LNCAP (cell line): ENCODE data around the gene SORCS3.

Source experiments
- CTCF ChIP-seq: fragments of 450-650 bp; IDR thresholded peaks from 2 replicates; pipeline ENCODE4 v1.5.1; 2017; ENCODE audit warnings: mild to moderate bottlenecking

SORCS3 gene

DNA sequence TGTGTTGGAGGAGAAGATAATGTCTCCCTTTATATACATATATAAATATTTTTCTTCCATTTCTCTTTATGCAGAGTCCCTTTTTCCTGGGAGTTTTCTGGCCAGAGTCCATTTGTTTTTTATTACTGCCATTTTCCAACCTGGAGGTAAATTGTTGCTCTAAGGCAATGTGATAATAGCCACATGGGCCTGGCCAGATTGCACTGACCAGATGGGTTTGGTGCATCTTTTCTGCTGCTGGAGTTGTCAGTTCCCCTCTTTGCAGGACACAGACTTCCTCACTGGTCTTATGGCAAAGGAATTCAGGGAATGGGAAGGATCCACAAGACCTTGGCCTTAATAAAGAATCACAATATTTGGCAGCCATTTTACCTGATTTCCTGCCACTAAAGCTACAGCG is 254.9 kb downstream of the SORCS3 start:
- no peak for TF ChIP-seq CTCF

- TF ChIP-seq CTCF, result no peak
Measured at GRCh38 chr10:104897696-104898095, 256.6 kb downstream of the SORCS3 start.

DNA sequence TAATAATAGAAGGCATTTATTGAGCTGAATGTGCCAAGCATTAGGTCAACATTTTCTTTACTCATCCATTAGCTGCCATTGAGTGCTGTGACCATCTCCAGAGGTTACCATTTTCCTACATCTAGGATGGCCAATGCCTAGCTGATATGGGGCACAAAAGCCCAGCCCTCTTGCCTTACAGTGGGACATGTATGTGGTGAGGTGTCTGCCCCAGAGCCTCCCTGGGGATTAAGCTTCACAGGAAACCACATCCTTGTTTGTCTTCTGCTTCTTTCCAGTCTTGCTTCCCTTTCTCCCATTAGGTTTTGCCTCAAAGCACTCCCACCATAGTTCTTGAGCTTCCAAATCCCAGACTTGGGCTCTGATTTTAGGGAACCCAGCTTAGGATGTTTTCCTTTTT is 258.7 kb downstream of the SORCS3 start:
- no peak for TF ChIP-seq CTCF

GRCh38 chr10:104903433-104903832 is 262.3 kb downstream of the SORCS3 start:
- no peak for TF ChIP-seq CTCF

DNA sequence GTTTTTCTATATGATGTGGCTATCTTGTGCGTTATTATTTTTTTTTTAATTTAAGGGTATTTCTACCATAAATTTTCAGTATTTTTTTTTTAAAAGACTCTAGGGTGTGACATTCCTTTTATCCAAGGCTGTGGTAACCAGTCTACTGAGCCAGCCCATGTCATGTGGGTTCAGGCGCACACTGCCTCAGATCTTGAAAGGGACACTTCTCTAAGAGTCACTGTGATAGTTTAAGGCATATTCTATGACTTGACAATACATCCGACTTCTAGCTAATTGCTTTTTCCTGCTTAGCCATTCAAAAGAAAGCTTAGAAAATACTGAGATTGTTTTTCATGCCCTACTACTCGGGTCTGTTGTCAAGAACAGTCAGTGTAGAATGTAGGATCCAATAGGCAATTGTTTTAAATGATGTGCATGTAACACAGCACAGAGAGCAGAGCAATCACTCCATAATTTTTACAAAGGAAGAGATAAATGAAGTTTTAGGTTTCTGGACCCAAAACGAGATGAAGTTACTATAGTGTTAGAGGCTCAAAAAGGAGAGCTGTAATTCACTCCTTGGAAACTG is 263.7 kb downstream of the SORCS3 start:
- no peak for TF ChIP-seq CTCF

GRCh38 chr10:104906112-104906511 is 265.0 kb downstream of the SORCS3 start:
- no peak for TF ChIP-seq CTCF

- no peak for TF ChIP-seq CTCF
Measured at GRCh38 chr10:104907521-104907920, 266.4 kb downstream of the SORCS3 start.

DNA sequence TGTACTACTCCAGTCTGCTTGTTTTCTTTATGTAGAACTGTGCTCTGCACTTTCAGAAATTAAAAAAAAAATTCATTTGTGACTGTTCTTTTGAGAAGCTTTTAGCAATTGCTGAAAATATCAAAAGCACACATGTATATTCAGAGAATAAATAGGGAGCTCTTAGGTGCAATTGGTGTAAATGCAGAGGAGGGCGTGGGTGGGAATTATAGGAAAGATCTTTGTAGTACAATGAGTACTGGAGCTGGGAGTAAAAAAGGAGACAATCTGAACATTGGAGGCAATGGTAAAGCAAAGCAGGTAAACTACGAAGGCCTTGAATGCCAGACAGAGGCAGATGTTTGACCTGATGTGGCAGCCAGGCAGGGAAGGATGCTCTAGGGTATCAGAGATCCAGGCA is 267.5 kb downstream of the SORCS3 start:
- no peak for TF ChIP-seq CTCF
